HCT116 (cell line): ENCODE measurements around the gene CMTM8. TPM values are rescaled to one million over a fixed set of nuclear protein-coding genes. Genes with fewer than 3 reads are reported as not detected.

Experiments
- ATAC-seq: fragments of 200-7000 bp; cut with Tn5 transposase; 2 replicates; pipeline ENCODE4 v1.9.1; 2020; ENCODE audit warnings: mild to moderate bottlenecking, moderate library complexity
- BruUV-seq: library from RNA; stranded (reverse); fragments of 400-500 nt; replicated peaks from 2 replicates; lab custom pipeline; 2021; lab: Mats Ljungman, UMichigan
- CTCF ChIA-PET: fragments of 300-600 bp; sonication (Branson Sonifier 250); formaldehyde crosslinking; loops from one replicate; lab custom pipeline; 2021; ENCODE audit warnings: antibody characterized with exemption; lab: Charles Lee
- POLR2A ChIA-PET: fragments of 300-600, 350-600 bp; sonication (Branson Sonifier 250); formaldehyde crosslinking; loops from one replicate; lab custom pipeline; 2021; ENCODE audit warnings: antibody characterized with exemption; lab: Charles Lee
- RAD21 ChIA-PET, 2 experiments: fragments of 300-600 bp; sonication (Branson Sonifier 250); formaldehyde crosslinking; loops; one replicate each; lab custom pipeline; 2023; ENCODE audit warnings: low total read pairs in 2 of 2; ENCODE audit not compliant: uncharacterized antibody in 2 of 2, unreplicated experiment in 2 of 2, low non-redundant PET in 1 of 2; lab: Charles Lee
- DNase-seq: peaks from one replicate; pipeline ENCODE4 v3.0.0-alpha.2; 2010; ENCODE audit warnings: low read depth, low spot score
- H2AFZ ChIP-seq: fragments of 200-600 bp; shearing (Covaris generic), sonication (generic); 2 replicates; pipeline ENCODE4 v1.6.1; 2017; ENCODE audit warnings: low read depth, mixed run types, mixed read lengths, antibody characterized with exemption, low read length; ENCODE audit not compliant: poor library complexity, severe bottlenecking
- H3K27ac ChIP-seq: 2 replicates; pipeline ENCODE4 v1.5.1; 2012; ENCODE audit warnings: low read depth, low read length
- H3K27me3 ChIP-seq: fragments of 200-600 bp; sonication (generic); 2 replicates; pipeline ENCODE4 v1.6.1; 2016; ENCODE audit warnings: mixed run types, low read length, mixed read lengths; ENCODE audit not compliant: insufficient read depth
- H3K36me3 ChIP-seq, 2 experiments: fragments of 200-500 bp in 1 of 2; fragments of 200-600 bp in 1 of 2; sonication (Bioruptor generic) in 1 of 2; sonication (generic) in 1 of 2; 2 replicates each; pipeline versions ENCODE4 v1.5.1 to v1.6.1; 2014 to 2016; ENCODE audit warnings: low read length in 2 of 2, inconsistent platforms in 1 of 2, mixed read lengths in 1 of 2, mixed run types in 1 of 2; ENCODE audit not compliant: insufficient read depth in 2 of 2, control insufficient read depth in 1 of 2
- H3K4me1 ChIP-seq, 2 experiments: fragments of 200-600 bp in 1 of 2; sonication (generic) in 1 of 2; 2 replicates each; pipeline versions ENCODE4 v1.5.1 to v1.6.1; 2012 to 2017; ENCODE audit warnings: low read length in 2 of 2, inconsistent platforms in 1 of 2, mild to moderate bottlenecking in 1 of 2, mixed read lengths in 1 of 2, mixed run types in 1 of 2, moderate library complexity in 1 of 2; ENCODE audit not compliant: insufficient read depth in 2 of 2, control insufficient read depth in 1 of 2
- H3K4me2 ChIP-seq: fragments of 200-600 bp; sonication (generic); 2 replicates; pipeline ENCODE4 v1.6.1; 2017; ENCODE audit warnings: mixed run types, low read length, mixed read lengths
- H3K4me3 ChIP-seq, 2 experiments: fragments of 200-600 bp in 1 of 2; sonication (generic) in 1 of 2; replicated peaks in 1 of 2; 2 replicates each; pipeline ENCODE4 v1.5.1; 2011 to 2016; ENCODE audit warnings: low read length in 2 of 2, control low read depth in 1 of 2, low read depth in 1 of 2, mild to moderate bottlenecking in 1 of 2, mixed read lengths in 1 of 2, mixed run types in 1 of 2
- H3K79me2 ChIP-seq: fragments of 200-600 bp; sonication (generic); 2 replicates; pipeline ENCODE4 v1.6.1; 2017; ENCODE audit warnings: mild to moderate bottlenecking, mixed run types, low read length, moderate library complexity, mixed read lengths; ENCODE audit not compliant: insufficient read depth
- H3K9ac ChIP-seq: fragments of 200-600 bp; sonication (generic); 2 replicates; pipeline ENCODE4 v1.6.1; 2016; ENCODE audit warnings: low read length, mixed read lengths
- H3K9me2 ChIP-seq: fragments of 200-600 bp; sonication (generic), shearing (Covaris generic); 2 replicates; pipeline ENCODE4 v1.6.1; 2017; ENCODE audit warnings: mixed run types, mild to moderate bottlenecking, moderate library complexity; ENCODE audit not compliant: insufficient read depth
- H3K9me3 ChIP-seq, 2 experiments: fragments of 200-500 bp in 1 of 2; fragments of 200-600 bp in 1 of 2; sonication (Bioruptor generic) in 1 of 2; sonication (generic) in 1 of 2; 2 replicates each; pipeline ENCODE4 v1.6.1; 2014 to 2017; ENCODE audit warnings: low read length in 2 of 2, mixed read lengths in 2 of 2, inconsistent platforms in 1 of 2, low read depth in 1 of 2, mild to moderate bottlenecking in 1 of 2, mixed run types in 1 of 2, moderate library complexity in 1 of 2; ENCODE audit not compliant: control insufficient read depth in 1 of 2, insufficient read depth in 1 of 2
- H4K20me1 ChIP-seq: fragments of 200-600 bp; sonication (generic), shearing (Covaris generic); 2 replicates; pipeline ENCODE4 v1.6.1; 2017; ENCODE audit warnings: mixed run types, mild to moderate bottlenecking, moderate library complexity; ENCODE audit not compliant: insufficient read depth
- ATF3 ChIP-seq: IDR thresholded peaks from 2 replicates; pipeline ENCODE4 v1.6.1; 2012
- CBX3 ChIP-seq: IDR thresholded peaks from 2 replicates; pipeline ENCODE4 v1.6.1; 2012; ENCODE audit warnings: low read depth
- CTCF ChIP-seq, 3 experiments: fragments of 200-600 bp in 1 of 3; sonication (generic) in 1 of 3; IDR thresholded peaks in 2 of 3; conservative IDR thresholded peaks in 1 of 3; 2 replicates each; pipeline ENCODE4 v1.5.1; 2012 to 2017; ENCODE audit warnings: low read depth in 2 of 3, low read length in 2 of 3, antibody characterized with exemption in 1 of 3, borderline replicate concordance in 1 of 3, control low read depth in 1 of 3, mild to moderate bottlenecking in 1 of 3, mixed read lengths in 1 of 3, mixed run types in 1 of 3, moderate library complexity in 1 of 3; ENCODE audit not compliant: insufficient read depth in 1 of 3
- ELF1 ChIP-seq: IDR thresholded peaks from 2 replicates; pipeline ENCODE4 v1.6.1; 2012; ENCODE audit warnings: low read depth, borderline replicate concordance
- EZH2 ChIP-seq: fragments of 200-600 bp; sonication (generic); IDR thresholded peaks from 2 replicates; pipeline ENCODE4 v1.6.1; 2017; ENCODE audit warnings: antibody characterized with exemption, mixed run types
- FOSL1 ChIP-seq: IDR thresholded peaks from 2 replicates; pipeline ENCODE4 v1.6.1; 2012; ENCODE audit warnings: low read depth
- JUND ChIP-seq: IDR thresholded peaks from 2 replicates; pipeline ENCODE4 v1.6.1; 2012
- MAX ChIP-seq: IDR thresholded peaks from 2 replicates; pipeline ENCODE4 v1.6.1; 2012
- POLR2A ChIP-seq: IDR thresholded peaks from 2 replicates; pipeline ENCODE4 v1.7.0; 2011; ENCODE audit warnings: borderline replicate concordance; ENCODE audit not compliant: insufficient read depth, insufficient read length; ENCODE audit errors: extremely low read depth
- POLR2AphosphoS5 ChIP-seq: IDR thresholded peaks from 2 replicates; pipeline ENCODE4 v1.6.1; 2011; ENCODE audit warnings: mild to moderate bottlenecking, low read depth, low read length, moderate library complexity
- RAD21 ChIP-seq: IDR thresholded peaks from 2 replicates; pipeline ENCODE4 v1.6.1; 2012; ENCODE audit warnings: low read depth, mild to moderate bottlenecking
- REST ChIP-seq: IDR thresholded peaks from 2 replicates; pipeline ENCODE4 v1.6.1; 2012; ENCODE audit warnings: low read depth
- SIN3A ChIP-seq: IDR thresholded peaks from 2 replicates; pipeline ENCODE4 v1.6.1; 2012; ENCODE audit warnings: low read depth
- SP1 ChIP-seq: IDR thresholded peaks from 2 replicates; pipeline ENCODE4 v1.6.1; 2012; ENCODE audit warnings: low read depth
- SRF ChIP-seq: IDR thresholded peaks from 2 replicates; pipeline ENCODE4 v1.6.1; 2012; ENCODE audit warnings: low read depth
- YY1 ChIP-seq: IDR thresholded peaks from 2 replicates; pipeline ENCODE4 v1.6.1; 2011; ENCODE audit warnings: low read length, low read depth, moderate library complexity, mild to moderate bottlenecking; ENCODE audit not compliant: insufficient replicate concordance; ENCODE audit errors: extremely low read depth
- ZBTB33 ChIP-seq: IDR thresholded peaks from 2 replicates; pipeline ENCODE4 v1.6.1; 2011; ENCODE audit warnings: mild to moderate bottlenecking, low read length, moderate library complexity; ENCODE audit not compliant: insufficient replicate concordance; ENCODE audit errors: extremely low read depth
- ZFX ChIP-seq: fragments of 450-650 bp; IDR thresholded peaks from 2 replicates; pipeline ENCODE4 v1.6.1; 2017
- ZNF274 ChIP-seq: fragments of 200-500 bp; sonication (Bioruptor generic); IDR thresholded peaks from 2 replicates; pipeline ENCODE4 v1.6.1; 2014; ENCODE audit warnings: mild to moderate bottlenecking, low read depth, low read length, inconsistent platforms
- intact Hi-C: fragments of 100-400 bp; cut with micrococcal nuclease; formaldehyde crosslinking; loops from 2 replicates; pipeline ENCODE4 v1.10.0; 2022
- total RNA-seq: library from RNA; stranded (reverse); gene quantifications from one replicate; pipeline ENCODE4 v1.2.1, GENCODE V29; 2021; ENCODE audit not compliant: unreplicated experiment

The CMTM8 gene
- total RNA-seq, 1 experiment from 2014 or later, result 19.4 TPM

- no peak for DNase-seq
- intact Hi-C loops, result no loop called here
- no TSS peak for BruUV-seq
- TF ChIP-seq ATF3, result no peak
- no peak for TF ChIP-seq CTCF (IDR thresholded peaks at IDR 0.05 in 2 of 3, conservative IDR thresholded peaks at IDR 0.05 in 1 of 3; ENCODE audit: borderline replicate concordance in 1 of 3, insufficient read depth in 1 of 3, low read depth in 2 of 3, low read length in 2 of 3)
- no peak for TF ChIP-seq FOSL1
- no peak for TF ChIP-seq ZFX
- TF ChIP-seq REST, result no peak
- TF ChIP-seq MAX, result no peak
- no peak for TF ChIP-seq SIN3A
- TF ChIP-seq SRF, result no peak
- TF ChIP-seq JUND, result no peak
- no peak for TF ChIP-seq SP1
- no peak for TF ChIP-seq POLR2A
- no peak for TF ChIP-seq CBX3
- no peak for TF ChIP-seq POLR2AphosphoS5
- no peak for TF ChIP-seq ELF1
- TF ChIP-seq ZNF274, result no peak
- no peak for TF ChIP-seq RAD21
- no peak for TF ChIP-seq YY1
- no peak for TF ChIP-seq ZBTB33
- TF ChIP-seq EZH2, result no peak
- Histone ChIP-seq H4K20me1 (no peaks in the 10 kb centered on the region), H3K4me1 (peaks cover 0 to 3% of the 10 kb centered on the region in 2 experiments; a peak in 1 of 4 replicates), H2AFZ (no peak overlapping the region), H3K27ac (no peak overlapping the region), H3K4me2 (no peak overlapping the region), H3K36me3 (no peaks in the 10 kb centered on the region), H3K9me2 (no peaks in the 10 kb centered on the region), H3K79me2 (peaks cover 42% of the 10 kb centered on the region), H3K9me3 (no peaks in the 10 kb centered on the region), H3K4me3 (no peak overlapping the region), H3K9ac (no peak overlapping the region), H3K27me3 (no peaks in the 10 kb centered on the region)
- ChIA-PET CTCF (no interaction called here), POLR2A (no interaction called here), RAD21 (no interaction called here)
- ATAC-seq, result no peak
These were observed 64.9 kb downstream of the CMTM8 start for GRCh38 chr3:32303399-32303747.
